ENCODE data around the gene ZC3H18. TPM values are rescaled to one million over a fixed set of nuclear protein-coding genes. Genes with fewer than 3 reads are reported as not detected.

Gene ZC3H18
- total and polyA plus RNA-seq, 9 donors, result 16.0 to 40.4 (median 30.7) TPM

GRCh38 chr16:88549671-88550245, 20.4 kb upstream of the ZC3H18 start:
- WGBS, 3 donors, result 40 to 53% (median 53%) methylated on average over 12 of the region's 12 CpGs
- TF ChIP-seq POLR2A (IDR thresholded peaks at IDR 0.05) (no peak), EP300 (IDR thresholded peaks at IDR 0.05) (no peak), CTCF (IDR thresholded peaks at IDR 0.05) (no peak)
- Histone ChIP-seq H3K36me3 (no peaks in the 10 kb centered on the region), H3K27ac (no peak overlapping the region), H3K27me3 (no peaks in the 10 kb centered on the region), H3K4me1 (ENCODE audit: insufficient read depth) (no peaks in the 10 kb centered on the region), H3K9me3 (no peaks in the 10 kb centered on the region), H3K4me3 (no peak overlapping the region)
- intact Hi-C loops (cut with DNase I), result no loop called here
- no peak for DNase-seq

GRCh38 chr16:88550246-88550661, 19.9 kb upstream of the ZC3H18 start:
- no peaks in the 10 kb centered on the region for H3K36me3 ChIP-seq
- H3K27me3 ChIP-seq, result no peaks in the 10 kb centered on the region
- H3K4me3 ChIP-seq, result no peak overlapping the region
- DNase-seq, result no peak
- H3K27ac ChIP-seq, result no peak overlapping the region
- H3K9me3 ChIP-seq, result no peaks in the 10 kb centered on the region
- intact Hi-C loops (cut with DNase I), result no loop called here
- H3K4me1 ChIP-seq (ENCODE audit: insufficient read depth), result no peaks in the 10 kb centered on the region
- 24 to 46% (median 30%) methylated on average over 13 to 16 of the region's 16 CpGs for WGBS, 3 donors
- TF ChIP-seq POLR2A (IDR thresholded peaks at IDR 0.05) (no peak), EP300 (IDR thresholded peaks at IDR 0.05) (no peak), CTCF (IDR thresholded peaks at IDR 0.05) (no peak)

GRCh38 chr16:88552166-88552565, 18.0 kb upstream of the ZC3H18 start:
- Histone ChIP-seq H3K27me3 (no peaks in the 10 kb centered on the region), H3K9me3 (no peaks in the 10 kb centered on the region), H3K36me3 (no peaks in the 10 kb centered on the region), H3K4me3 (no peak overlapping the region), H3K27ac (no peak overlapping the region), H3K4me1 (ENCODE audit: insufficient read depth) (no peaks in the 10 kb centered on the region)
- intact Hi-C loops (cut with DNase I), result no loop called here
- 66 to 73% (median 68%) methylated on average over 8 to 10 of the region's 10 CpGs for WGBS, 3 donors
- TF ChIP-seq EP300 (IDR thresholded peaks at IDR 0.05) (no peak), POLR2A (IDR thresholded peaks at IDR 0.05) (no peak)
- no peak for DNase-seq

GRCh38 chr16:88552815-88553214, 17.4 kb upstream of the ZC3H18 start:
- 34 to 49% (median 37%) methylated on average over 13 of the region's 13 CpGs for WGBS, 3 donors

More at GRCh38 chr16:88552815-88553214, 17.4 kb upstream of the ZC3H18 start:
- DNase-seq, result no peak
- H3K36me3 ChIP-seq, result no peaks in the 10 kb centered on the region
- H3K27me3 ChIP-seq, result no peaks in the 10 kb centered on the region
- H3K27ac ChIP-seq, result no peak overlapping the region
- H3K4me3 ChIP-seq, result no peak overlapping the region
- no peak for TF ChIP-seq CTCF (IDR thresholded peaks at IDR 0.05)
- no peak for TF ChIP-seq EP300 (IDR thresholded peaks at IDR 0.05)
- no peak for TF ChIP-seq POLR2A (IDR thresholded peaks at IDR 0.05)
- intact Hi-C loops (cut with DNase I), result no loop called here
- H3K4me1 ChIP-seq (ENCODE audit: insufficient read depth), result no peaks in the 10 kb centered on the region
- H3K9me3 ChIP-seq, result no peaks in the 10 kb centered on the region

Data from ovary (tissue), 9 donors.